Measurements from ENCODE around the gene IRGC.

DNA sequence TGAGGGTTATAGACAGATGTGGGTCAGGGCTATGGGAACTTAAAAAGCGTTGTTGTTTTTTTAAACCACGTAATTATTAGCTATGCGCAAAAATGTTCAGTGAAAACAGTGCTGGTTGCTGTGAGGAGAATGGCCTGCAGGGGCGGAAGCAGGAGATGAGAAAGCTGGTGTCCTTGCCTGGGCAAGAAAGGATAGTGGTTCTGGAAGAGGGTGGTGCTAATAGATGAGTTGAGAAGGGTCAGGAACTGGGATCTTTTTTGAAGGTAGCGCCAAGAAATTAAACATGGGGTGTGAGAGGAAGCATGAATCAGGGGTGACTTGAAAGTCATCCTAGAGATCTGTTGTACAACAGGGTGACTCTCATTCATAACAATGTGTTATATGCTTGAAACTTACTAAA lies 43.6 kb downstream of the IRGC start:
- TF ChIP-seq, protein P1, sequence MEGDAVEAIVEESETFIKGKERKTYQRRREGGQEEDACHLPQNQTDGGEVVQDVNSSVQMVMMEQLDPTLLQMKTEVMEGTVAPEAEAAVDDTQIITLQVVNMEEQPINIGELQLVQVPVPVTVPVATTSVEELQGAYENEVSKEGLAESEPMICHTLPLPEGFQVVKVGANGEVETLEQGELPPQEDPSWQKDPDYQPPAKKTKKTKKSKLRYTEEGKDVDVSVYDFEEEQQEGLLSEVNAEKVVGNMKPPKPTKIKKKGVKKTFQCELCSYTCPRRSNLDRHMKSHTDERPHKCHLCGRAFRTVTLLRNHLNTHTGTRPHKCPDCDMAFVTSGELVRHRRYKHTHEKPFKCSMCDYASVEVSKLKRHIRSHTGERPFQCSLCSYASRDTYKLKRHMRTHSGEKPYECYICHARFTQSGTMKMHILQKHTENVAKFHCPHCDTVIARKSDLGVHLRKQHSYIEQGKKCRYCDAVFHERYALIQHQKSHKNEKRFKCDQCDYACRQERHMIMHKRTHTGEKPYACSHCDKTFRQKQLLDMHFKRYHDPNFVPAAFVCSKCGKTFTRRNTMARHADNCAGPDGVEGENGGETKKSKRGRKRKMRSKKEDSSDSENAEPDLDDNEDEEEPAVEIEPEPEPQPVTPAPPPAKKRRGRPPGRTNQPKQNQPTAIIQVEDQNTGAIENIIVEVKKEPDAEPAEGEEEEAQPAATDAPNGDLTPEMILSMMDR (IDR thresholded peaks at IDR 0.05): no peak
- no peak for TF ChIP-seq POLR2A (IDR thresholded peaks at IDR 0.05)
